ENCODE data around the gene EVX2. TPM values are rescaled to one million over a fixed set of nuclear protein-coding genes. Genes with fewer than 3 reads are reported as not detected.

The EVX2 gene
- polyA plus RNA-seq, 1 experiment = not detected

DNA sequence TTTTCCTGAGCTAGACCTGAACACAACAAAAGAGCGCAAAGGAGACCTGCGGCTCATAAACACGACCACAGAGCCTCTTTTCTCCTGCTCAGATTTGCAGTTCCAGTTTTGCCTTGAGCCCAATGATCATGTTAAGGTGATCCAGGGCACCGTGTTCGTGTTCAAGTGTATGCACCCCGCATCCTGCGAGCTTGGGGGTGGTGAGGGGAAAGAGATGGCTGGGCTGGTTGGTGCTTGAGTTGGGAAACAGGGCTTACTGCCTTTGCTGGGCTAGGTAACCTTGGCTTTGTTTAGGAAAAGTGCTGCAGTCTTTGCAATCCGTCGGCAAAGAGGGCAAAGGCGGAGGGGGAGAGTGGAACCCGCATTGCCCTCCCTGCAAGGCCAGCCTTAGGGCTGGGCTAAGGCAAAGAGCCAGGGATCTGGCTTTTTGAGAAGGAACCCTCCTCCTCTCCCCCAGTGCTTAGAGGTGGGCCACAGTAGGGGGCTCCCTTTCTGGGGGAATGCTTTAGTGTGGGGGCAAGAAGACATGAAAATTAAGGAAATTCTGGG, 34.1 kb upstream of the EVX2 start:
- DNase-seq (ENCODE audit: low read depth, low spot score) = no peak
- ChIA-PET POLR2A (no interaction called here), CTCF (interaction anchor here (0.6 kb wide), 1 partner anchor 22 kb away, joined by 3 read pairs; no protein-coding TSS in a partner anchor)
- no peak overlapping the region for H3K4me3 ChIP-seq (ENCODE audit: low read depth, low read length)
- H3K9me3 ChIP-seq (ENCODE audit: control insufficient read depth, insufficient read depth, low read length) = peaks cover 23% of the 10 kb centered on the region
- TF ChIP-seq, protein P1, sequence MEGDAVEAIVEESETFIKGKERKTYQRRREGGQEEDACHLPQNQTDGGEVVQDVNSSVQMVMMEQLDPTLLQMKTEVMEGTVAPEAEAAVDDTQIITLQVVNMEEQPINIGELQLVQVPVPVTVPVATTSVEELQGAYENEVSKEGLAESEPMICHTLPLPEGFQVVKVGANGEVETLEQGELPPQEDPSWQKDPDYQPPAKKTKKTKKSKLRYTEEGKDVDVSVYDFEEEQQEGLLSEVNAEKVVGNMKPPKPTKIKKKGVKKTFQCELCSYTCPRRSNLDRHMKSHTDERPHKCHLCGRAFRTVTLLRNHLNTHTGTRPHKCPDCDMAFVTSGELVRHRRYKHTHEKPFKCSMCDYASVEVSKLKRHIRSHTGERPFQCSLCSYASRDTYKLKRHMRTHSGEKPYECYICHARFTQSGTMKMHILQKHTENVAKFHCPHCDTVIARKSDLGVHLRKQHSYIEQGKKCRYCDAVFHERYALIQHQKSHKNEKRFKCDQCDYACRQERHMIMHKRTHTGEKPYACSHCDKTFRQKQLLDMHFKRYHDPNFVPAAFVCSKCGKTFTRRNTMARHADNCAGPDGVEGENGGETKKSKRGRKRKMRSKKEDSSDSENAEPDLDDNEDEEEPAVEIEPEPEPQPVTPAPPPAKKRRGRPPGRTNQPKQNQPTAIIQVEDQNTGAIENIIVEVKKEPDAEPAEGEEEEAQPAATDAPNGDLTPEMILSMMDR (IDR thresholded peaks at IDR 0.05; ENCODE audit: low read depth, low read length) = no peak
- peaks cover 95% of the 10 kb centered on the region for H3K27me3 ChIP-seq (ENCODE audit: control insufficient read depth, insufficient read depth, low read length)
- H3K27ac ChIP-seq (ENCODE audit: low read depth, low read length) = no peak overlapping the region

DNA sequence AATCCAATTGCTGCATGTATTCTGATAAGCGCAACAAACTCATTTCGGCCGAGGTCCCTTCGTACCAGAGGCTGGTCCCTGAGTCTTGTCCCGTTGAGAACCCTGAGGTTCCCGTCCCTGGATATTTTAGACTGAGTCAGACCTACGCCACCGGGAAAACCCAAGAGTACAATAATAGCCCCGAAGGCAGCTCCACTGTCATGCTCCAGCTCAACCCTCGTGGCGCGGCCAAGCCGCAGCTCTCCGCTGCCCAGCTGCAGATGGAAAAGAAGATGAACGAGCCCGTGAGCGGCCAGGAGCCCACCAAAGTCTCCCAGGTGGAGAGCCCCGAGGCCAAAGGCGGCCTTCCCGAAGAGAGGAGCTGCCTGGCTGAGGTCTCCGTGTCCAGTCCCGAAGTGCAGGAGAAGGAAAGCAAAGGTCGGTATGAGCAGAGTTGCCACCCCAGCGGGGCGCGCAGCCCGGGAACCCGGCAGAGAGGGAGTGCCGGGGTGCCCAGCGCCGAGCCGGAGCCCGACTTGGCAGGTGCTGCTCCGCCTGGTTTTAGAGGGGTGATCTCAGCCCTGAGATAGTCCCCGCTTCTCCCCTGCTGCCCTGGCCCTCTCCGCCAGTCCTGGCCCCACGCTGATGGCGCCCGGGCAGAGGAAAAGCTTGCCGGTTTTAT, 33.5 kb upstream of the EVX2 start:
- H3K9me3 ChIP-seq (ENCODE audit: control insufficient read depth, insufficient read depth, low read length) = peaks cover 29% of the 10 kb centered on the region
- POLR2A ChIA-PET = no interaction called here
- H3K27me3 ChIP-seq (ENCODE audit: control insufficient read depth, insufficient read depth, low read length) = peaks cover 98% of the 10 kb centered on the region
- TF ChIP-seq, protein P1 (IDR thresholded peaks at IDR 0.05; ENCODE audit: low read depth, low read length) = no peak
- H3K4me3 ChIP-seq (ENCODE audit: low read depth, low read length) = no peak overlapping the region
- CTCF ChIA-PET = interaction anchor here (0.6 kb wide), 1 partner anchor 23 kb away, joined by 3 read pairs; no protein-coding TSS in a partner anchor
- no peak for DNase-seq (ENCODE audit: low read depth, low spot score)
- no peak overlapping the region for H3K27ac ChIP-seq (ENCODE audit: low read depth, low read length)

DNA sequence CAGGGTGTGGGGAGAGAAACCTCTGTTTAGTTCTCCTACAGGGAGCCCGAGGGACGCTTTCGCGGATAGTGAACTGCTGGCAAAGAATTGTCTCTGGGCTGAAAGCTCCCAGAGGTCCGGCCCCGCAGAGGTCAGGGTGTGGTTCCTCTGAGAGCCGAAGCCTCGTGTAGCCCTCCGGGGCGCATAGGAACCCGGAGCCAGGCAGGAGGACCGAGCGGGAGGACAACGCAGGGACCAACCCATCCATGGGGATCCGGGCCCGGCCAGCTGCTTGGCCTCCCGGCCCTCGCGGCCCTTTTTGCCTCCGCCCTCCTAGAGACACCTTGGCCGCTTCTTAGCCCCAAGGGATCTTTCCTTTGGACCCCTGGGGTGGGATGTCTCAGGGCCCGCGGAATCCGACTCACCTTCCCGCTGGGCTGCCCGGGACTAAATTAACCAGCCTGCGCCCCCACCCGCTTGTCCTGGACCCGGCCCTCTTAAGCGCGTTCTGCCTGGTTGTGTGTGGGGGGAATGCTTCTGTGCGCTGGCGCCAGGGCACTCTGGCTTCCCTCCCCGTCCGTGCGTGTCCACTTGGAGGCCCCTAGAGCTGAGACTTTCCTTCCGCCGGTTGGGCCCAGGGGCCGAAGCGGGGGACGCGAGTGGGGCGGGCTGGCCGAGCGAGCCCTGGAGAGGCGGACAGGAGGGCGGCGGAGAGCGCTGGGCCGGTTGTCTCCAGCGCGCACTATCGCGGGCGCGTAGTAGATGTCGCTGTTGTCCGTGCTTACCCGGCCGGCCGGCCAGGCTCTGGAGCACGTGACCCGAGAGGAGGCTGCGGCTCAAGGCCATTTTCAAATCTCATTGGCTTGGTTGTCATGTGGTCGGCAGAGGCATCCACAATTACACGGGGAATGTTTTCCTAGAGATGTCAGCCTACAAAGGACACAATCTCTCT, 32.4 kb upstream of the EVX2 start, which contains the start of gene HOXD10:
Gene HOXD10, plus strand, starts transcription at position 896 of the 931 bp plus-strand sequence. CDS start 56 bp downstream, outside the sequence.
- DNase-seq (ENCODE audit: low read depth, low spot score) = no peak
- TF ChIP-seq, protein P1 (IDR thresholded peaks at IDR 0.05; ENCODE audit: low read depth, low read length) = no peak
- Histone ChIP-seq H3K4me3 (ENCODE audit: low read depth, low read length) (no peak within 1 kb of the TSS), H3K27ac (ENCODE audit: low read depth, low read length) (no peak within 1 kb of the TSS), H3K27me3 (ENCODE audit: control insufficient read depth, insufficient read depth, low read length) (peaks cover 97% of the 10 kb centered on the region), H3K9me3 (ENCODE audit: control insufficient read depth, insufficient read depth, low read length) (peaks cover 24% of the 10 kb centered on the region)
- CTCF ChIA-PET = interaction anchor here (1.0 kb wide), 1 partner anchor 11 kb away, joined by 3 read pairs; no protein-coding TSS in a partner anchor
- POLR2A ChIA-PET = no interaction called here

DNA sequence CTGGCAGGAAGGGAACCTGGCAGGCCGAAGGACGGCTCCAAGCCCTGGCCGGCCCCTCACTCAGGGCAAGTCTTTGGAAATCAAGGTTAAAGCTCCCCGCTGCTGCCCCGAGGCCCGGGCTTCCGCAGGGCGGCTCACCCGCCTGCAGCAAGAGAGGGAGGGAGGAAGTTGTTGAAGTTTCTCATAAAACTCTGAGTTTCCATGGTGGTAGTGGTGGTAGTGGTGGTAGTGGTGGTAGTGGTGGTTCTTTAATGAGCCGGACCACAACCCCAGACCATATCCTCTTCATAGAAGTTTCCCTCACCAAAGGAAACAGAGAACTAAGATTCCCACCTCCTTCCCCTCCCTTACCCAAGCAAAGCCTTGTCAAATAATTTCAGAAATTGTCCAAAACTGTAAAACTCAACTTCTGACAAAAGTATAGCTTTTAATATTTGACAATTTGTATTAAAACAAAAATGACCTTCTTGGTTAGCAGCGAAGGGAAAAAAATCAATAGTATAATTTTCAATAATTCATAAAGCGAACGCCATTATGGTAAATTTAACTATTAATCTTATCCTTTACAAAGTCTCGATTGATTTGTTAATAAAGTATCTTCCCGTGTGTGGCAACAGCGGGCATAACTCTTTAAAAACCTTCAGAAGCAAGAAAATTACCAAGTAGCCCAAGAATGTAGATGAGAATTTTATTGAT, 31.3 kb upstream of the EVX2 start:
- H3K27me3 ChIP-seq (ENCODE audit: control insufficient read depth, insufficient read depth, low read length) = peaks cover 97% of the 10 kb centered on the region
- H3K4me3 ChIP-seq (ENCODE audit: low read depth, low read length) = no peak overlapping the region
- CTCF ChIA-PET = interaction anchor here (0.8 to 0.9 kb wide), 2 partner anchors 12 to 537 kb away, joined by 3 read pairs; no protein-coding TSS in a partner anchor
- POLR2A ChIA-PET = no interaction called here
- H3K9me3 ChIP-seq (ENCODE audit: control insufficient read depth, insufficient read depth, low read length) = peaks cover 24% of the 10 kb centered on the region; the same call in 1 of the 2 replicates
- TF ChIP-seq, protein P1 (IDR thresholded peaks at IDR 0.05; ENCODE audit: low read depth, low read length) = no peak
- DNase-seq (ENCODE audit: low read depth, low spot score) = no peak
- no peak overlapping the region for H3K27ac ChIP-seq (ENCODE audit: low read depth, low read length)
